Measurements from ENCODE around the gene CYP4F2.
A peak's percentile ranks its signal among the peaks of the same experiment; 100 is the strongest.
"Not testable (repeated sequence)": the region's sequence is repeated elsewhere in the genome, so short reads cannot be mapped to it uniquely, and the experiment has no call there.

The CYP4F2 gene

GRCh38 chr19:15897738-15898276 lies at the start of gene CYP4F2:
TSS of gene CYP4F2 (minus strand) at chr19:15898074. CDS start at chr19:15897611, 463 bp downstream.
- ATAC-seq, result no peak

GRCh38 chr19:15945301-15945700 lies 47.4 kb upstream of the CYP4F2 start:
- no peak for ATAC-seq

- no peak for ATAC-seq
These were observed 46.5 kb upstream of the CYP4F2 start for GRCh38 chr19:15944401-15944800.

- no peak for ATAC-seq
These were observed 39.9 kb upstream of the CYP4F2 start for GRCh38 chr19:15937771-15938170.

GRCh38 chr19:15936950-15937349 lies 39.1 kb upstream of the CYP4F2 start:
- ATAC-seq, result no peak

- no peak for ATAC-seq
These were observed 38.3 kb upstream of the CYP4F2 start for GRCh38 chr19:15936173-15936572.

GRCh38 chr19:15935167-15935702 lies 37.4 kb upstream of the CYP4F2 start:
- no peak for ATAC-seq

- no peak for ATAC-seq
These were observed 36.6 kb upstream of the CYP4F2 start, which contains the start of gene CYP4F11 for GRCh38 chr19:15934332-15935078. TSS of gene CYP4F11 (minus strand) at chr19:15934529. CDS start at chr19:15934408, 121 bp downstream.

- ATAC-seq, result peak in 1 of 2 donors; percentile 13
These were observed 36.0 kb upstream of the CYP4F2 start for GRCh38 chr19:15933761-15934331.

- ATAC-seq, result no peak
These were observed 30.4 kb upstream of the CYP4F2 start for GRCh38 chr19:15928321-15928720.

GRCh38 chr19:15926484-15926883 lies 28.6 kb upstream of the CYP4F2 start:
- ATAC-seq, result no peak

GRCh38 chr19:15923702-15924101 lies 25.8 kb upstream of the CYP4F2 start:
- no peak for ATAC-seq

GRCh38 chr19:15922021-15922420 lies 24.1 kb upstream of the CYP4F2 start:
- ATAC-seq, result no peak

- ATAC-seq, result no peak
These were observed 21.4 kb upstream of the CYP4F2 start for GRCh38 chr19:15919243-15919642.

- ATAC-seq, result no peak
These were observed 17.2 kb upstream of the CYP4F2 start for GRCh38 chr19:15915109-15915508.

- ATAC-seq, result no peak
These were observed 16.0 kb upstream of the CYP4F2 start for GRCh38 chr19:15913830-15914229.

GRCh38 chr19:15913384-15913783 lies 15.5 kb upstream of the CYP4F2 start:
- ATAC-seq, result no peak

- no peak for ATAC-seq
These were observed 13.8 kb upstream of the CYP4F2 start for GRCh38 chr19:15911599-15912235.

GRCh38 chr19:15905026-15905425 lies 7.2 kb upstream of the CYP4F2 start:
- ATAC-seq, result no peak

- ATAC-seq, result not testable (repeated sequence)
These were observed 5.0 kb upstream of the CYP4F2 start for GRCh38 chr19:15902898-15903297.

GRCh38 chr19:15902254-15902653 lies 4.4 kb upstream of the CYP4F2 start:
- no peak for ATAC-seq

- ATAC-seq, result no peak
These were observed 2.6 kb upstream of the CYP4F2 start for GRCh38 chr19:15900504-15900903.

GRCh38 chr19:15900032-15900431 lies 2.2 kb upstream of the CYP4F2 start:
- not testable (repeated sequence) for ATAC-seq
